Neural progenitor cell (in vitro differentiated cells): ENCODE measurements around the gene GMPPA. TPM values are rescaled to one million over a fixed set of nuclear protein-coding genes. Genes with fewer than 3 reads are reported as not detected.

Experiments used
- DNase-seq: peaks from one replicate; pipeline ENCODE4 v3.0.0-alpha.2; 2016; ENCODE audit warnings: low spot score
- H2AFZ ChIP-seq: fragments of 200-600 bp; sonication (generic); replicated peaks from 2 replicates; pipeline ENCODE4 v1.6.1; 2016; ENCODE audit warnings: antibody characterized with exemption
- H3F3A ChIP-seq: fragments of 200-600 bp; sonication (generic); 2 replicates; pipeline ENCODE4 v1.6.1; 2016; ENCODE audit warnings: antibody characterized with exemption, low read depth
- H3K27ac ChIP-seq: fragments of 200-600 bp; sonication (generic); 2 replicates; pipeline ENCODE4 v1.5.1; 2016; ENCODE audit warnings: mild to moderate bottlenecking
- H3K27me3 ChIP-seq: fragments of 200-600 bp; sonication (generic); 2 replicates; pipeline ENCODE4 v1.6.1; 2016; ENCODE audit warnings: mild to moderate bottlenecking, moderate library complexity
- H3K36me3 ChIP-seq: fragments of 200-600 bp; sonication (generic); 2 replicates; pipeline ENCODE4 v1.5.1; 2016
- H3K4me1 ChIP-seq: fragments of 200-600 bp; sonication (generic); 2 replicates; pipeline ENCODE4 v1.6.1; 2016; ENCODE audit warnings: mixed run types
- H3K4me2 ChIP-seq: fragments of 200-600 bp; sonication (generic); 2 replicates; pipeline ENCODE4 v1.6.1; 2016
- H3K4me3 ChIP-seq: fragments of 200-600 bp; sonication (generic); 2 replicates; pipeline ENCODE4 v1.5.1; 2016
- H3K79me2 ChIP-seq: fragments of 200-600 bp; sonication (generic); 2 replicates; pipeline ENCODE4 v1.6.1; 2016; ENCODE audit warnings: low read depth
- H3K9ac ChIP-seq: fragments of 200-600 bp; sonication (generic); 2 replicates; pipeline ENCODE4 v1.6.1; 2016
- H3K9me3 ChIP-seq: fragments of 200-600 bp; sonication (generic); 2 replicates; pipeline ENCODE4 v1.5.1; 2016; ENCODE audit warnings: low read depth
- H4K20me1 ChIP-seq: fragments of 200-600 bp; sonication (generic); 2 replicates; pipeline ENCODE4 v1.6.1; 2016; ENCODE audit warnings: low read depth
- H3K27ac Mint-ChIP-seq: 3 replicates; pipeline ENCODE4 v1.8.0; 2021; ENCODE audit warnings: mixed read lengths
- H3K27me3 Mint-ChIP-seq: 2 replicates; pipeline ENCODE4 v1.8.0; 2022; ENCODE audit warnings: low read depth, mild to moderate bottlenecking, inconsistent platforms, moderate library complexity, mixed read lengths; ENCODE audit not compliant: insufficient read depth
- H3K36me3 Mint-ChIP-seq: 3 replicates; pipeline ENCODE4 v1.8.0; 2021; ENCODE audit warnings: mixed read lengths
- H3K4me1 Mint-ChIP-seq: 3 replicates; pipeline ENCODE4 v1.8.0; 2021; ENCODE audit warnings: mixed read lengths
- H3K4me3 Mint-ChIP-seq: 3 replicates; pipeline ENCODE4 v1.8.0; 2021; ENCODE audit warnings: mild to moderate bottlenecking, moderate library complexity, mixed read lengths
- H3K9me3 Mint-ChIP-seq: 3 replicates; pipeline ENCODE4 v1.8.0; 2020; ENCODE audit warnings: mixed read lengths
- EZH2 ChIP-seq: fragments of 200-600 bp; sonication (generic); IDR thresholded peaks from 2 replicates; pipeline ENCODE4 v1.6.1; 2017; ENCODE audit warnings: antibody characterized with exemption, mild to moderate bottlenecking, moderate library complexity
- EZH2phosphoT487 ChIP-seq: fragments of 200-600 bp; sonication (generic); IDR thresholded peaks from 2 replicates; pipeline ENCODE4 v1.6.1; 2017; ENCODE audit warnings: antibody characterized with exemption
- total RNA-seq: library from RNA; depleted of rRNA; stranded (reverse); fragments of >200 nt; gene quantifications from 2 replicates; pipeline ENCODE4 v1.2.3, GENCODE V29; 2015; ENCODE audit warnings: low replicate concordance
- TF ChIP-seq, protein P1 (sequence below): fragments of 200-600 bp; sonication (generic); IDR thresholded peaks from 2 replicates; pipeline ENCODE4 v1.5.1; 2017; ENCODE audit warnings: antibody characterized with exemption, mild to moderate bottlenecking

The GMPPA gene
- total RNA-seq, 1 donor from 2014 or later = 49.3 TPM

DNA sequence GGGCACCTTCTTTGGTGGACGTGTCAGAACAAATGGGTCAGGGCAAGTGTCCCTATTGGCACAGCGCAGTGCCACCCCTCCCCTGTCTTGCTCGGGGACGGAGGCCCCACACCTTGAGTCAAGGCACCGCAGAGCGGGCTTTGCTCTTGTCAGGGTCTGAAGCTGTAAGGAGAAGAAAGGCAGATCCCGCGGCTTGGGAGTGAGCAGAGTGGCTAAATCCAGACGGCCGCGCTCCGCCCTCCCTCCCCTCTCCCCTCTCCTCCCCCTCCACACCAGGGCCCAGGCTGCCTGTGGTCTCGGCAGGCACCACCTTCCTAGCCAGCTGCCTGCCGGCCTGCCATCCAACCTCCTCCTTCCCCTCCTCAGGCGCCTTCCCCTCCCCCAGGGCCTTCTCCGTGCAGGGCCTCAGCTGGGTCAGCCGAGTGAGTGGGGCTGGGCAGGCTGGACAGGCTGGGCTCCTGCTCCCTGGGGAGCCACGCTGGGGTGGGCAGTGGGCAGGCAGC lies 38.2 kb upstream of the GMPPA start:
- Histone ChIP-seq H3F3A (peaks cover 17% of the 10 kb centered on the region), H3K27me3 (no peaks in the 10 kb centered on the region), H3K4me2 (peak overlapping the region; percentile 74), H3K27ac (no peak overlapping the region), H3K79me2 (no peaks in the 10 kb centered on the region), H4K20me1 (no peaks in the 10 kb centered on the region), H3K4me3 (peak overlapping the region; percentile 15), H3K9me3 (no peaks in the 10 kb centered on the region), H3K4me1 (peaks cover 29% of the 10 kb centered on the region), H2AFZ (no peak overlapping the region), H3K36me3 (no peaks in the 10 kb centered on the region), H3K9ac (no peak overlapping the region)
- H3K27me3 Mint-ChIP-seq = peaks cover 5% of the 10 kb centered on the region
- peaks cover 30% of the 10 kb centered on the region for H3K4me1 Mint-ChIP-seq
- TF ChIP-seq EZH2phosphoT487 = no peak
- TF ChIP-seq EZH2 = no peak
- TF ChIP-seq, protein P1, sequence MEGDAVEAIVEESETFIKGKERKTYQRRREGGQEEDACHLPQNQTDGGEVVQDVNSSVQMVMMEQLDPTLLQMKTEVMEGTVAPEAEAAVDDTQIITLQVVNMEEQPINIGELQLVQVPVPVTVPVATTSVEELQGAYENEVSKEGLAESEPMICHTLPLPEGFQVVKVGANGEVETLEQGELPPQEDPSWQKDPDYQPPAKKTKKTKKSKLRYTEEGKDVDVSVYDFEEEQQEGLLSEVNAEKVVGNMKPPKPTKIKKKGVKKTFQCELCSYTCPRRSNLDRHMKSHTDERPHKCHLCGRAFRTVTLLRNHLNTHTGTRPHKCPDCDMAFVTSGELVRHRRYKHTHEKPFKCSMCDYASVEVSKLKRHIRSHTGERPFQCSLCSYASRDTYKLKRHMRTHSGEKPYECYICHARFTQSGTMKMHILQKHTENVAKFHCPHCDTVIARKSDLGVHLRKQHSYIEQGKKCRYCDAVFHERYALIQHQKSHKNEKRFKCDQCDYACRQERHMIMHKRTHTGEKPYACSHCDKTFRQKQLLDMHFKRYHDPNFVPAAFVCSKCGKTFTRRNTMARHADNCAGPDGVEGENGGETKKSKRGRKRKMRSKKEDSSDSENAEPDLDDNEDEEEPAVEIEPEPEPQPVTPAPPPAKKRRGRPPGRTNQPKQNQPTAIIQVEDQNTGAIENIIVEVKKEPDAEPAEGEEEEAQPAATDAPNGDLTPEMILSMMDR = no peak
- peak; percentile 92 for DNase-seq
- no peaks in the 10 kb centered on the region for H3K9me3 Mint-ChIP-seq
- H3K27ac Mint-ChIP-seq = peak overlapping the region; percentile 74
- peaks cover 2% of the 10 kb centered on the region for H3K36me3 Mint-ChIP-seq
- H3K4me3 Mint-ChIP-seq = peak overlapping the region; percentile 63

GRCh38 chr2:219461047-219461514 lies 37.6 kb upstream of the GMPPA start:
- H3K36me3 ChIP-seq = no peaks in the 10 kb centered on the region
- Mint-ChIP-seq H3K9me3 (no peaks in the 10 kb centered on the region), H3K4me1 (peaks cover 28% of the 10 kb centered on the region), H3K4me3 (no peak overlapping the region), H3K36me3 (peaks cover 2% of the 10 kb centered on the region), H3K27ac (peak overlapping the region; percentile 57), H3K27me3 (peaks cover 5% of the 10 kb centered on the region)
- H3K79me2 ChIP-seq = no peaks in the 10 kb centered on the region
- H3K4me1 ChIP-seq = peaks cover 29% of the 10 kb centered on the region
- peak; percentile 33 for DNase-seq
- no peak for TF ChIP-seq EZH2
- TF ChIP-seq, protein P1 = no peak
- no peak for TF ChIP-seq EZH2phosphoT487
- H3K27me3 ChIP-seq = no peaks in the 10 kb centered on the region
- no peaks in the 10 kb centered on the region for H3K9me3 ChIP-seq
- no peak overlapping the region for H3K27ac ChIP-seq
- no peak overlapping the region for H3K9ac ChIP-seq
- H3F3A ChIP-seq = peaks cover 17% of the 10 kb centered on the region
- H3K4me2 ChIP-seq = peak overlapping the region; percentile 74
- H4K20me1 ChIP-seq = no peaks in the 10 kb centered on the region
- H2AFZ ChIP-seq = no peak overlapping the region
- peak overlapping the region; percentile 15 for H3K4me3 ChIP-seq

DNA sequence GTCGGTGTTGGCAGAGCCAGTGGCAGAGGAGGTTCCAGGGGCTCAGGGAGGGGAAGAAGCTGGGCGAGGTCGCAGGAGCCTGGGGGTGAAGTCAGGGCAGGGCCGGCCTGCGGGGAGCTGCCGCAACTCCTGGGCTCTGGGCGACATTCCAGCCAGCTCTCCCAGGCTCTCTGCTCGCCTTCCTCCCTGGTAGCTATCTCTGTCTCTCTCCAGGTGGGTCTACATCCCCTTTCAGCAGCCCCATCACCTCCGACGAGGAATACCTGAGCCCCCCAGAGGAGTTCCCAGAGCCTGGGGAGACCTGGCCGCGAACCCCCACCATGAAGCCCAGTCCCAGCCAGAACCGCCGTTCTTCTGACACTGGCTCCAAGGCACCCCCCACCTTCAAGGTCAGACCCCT lies 37.0 kb upstream of the GMPPA start:
- peaks cover 28% of the 10 kb centered on the region for H3K4me1 Mint-ChIP-seq
- no peaks in the 10 kb centered on the region for H3K9me3 ChIP-seq
- no peaks in the 10 kb centered on the region for H3K79me2 ChIP-seq
- H3K27me3 Mint-ChIP-seq = peaks cover 7% of the 10 kb centered on the region
- no peak overlapping the region for H3K9ac ChIP-seq
- no peak for DNase-seq
- H3K4me3 ChIP-seq = no peak overlapping the region
- H2AFZ ChIP-seq = no peak overlapping the region
- no peaks in the 10 kb centered on the region for H3K27me3 ChIP-seq
- no peaks in the 10 kb centered on the region for H3K36me3 ChIP-seq
- H3K36me3 Mint-ChIP-seq = peaks cover 2% of the 10 kb centered on the region
- H4K20me1 ChIP-seq = no peaks in the 10 kb centered on the region
- no peak overlapping the region for H3K27ac ChIP-seq
- H3K4me2 ChIP-seq = peak overlapping the region; percentile 74
- H3F3A ChIP-seq = peaks cover 17% of the 10 kb centered on the region
- no peaks in the 10 kb centered on the region for H3K9me3 Mint-ChIP-seq
- TF ChIP-seq, protein P1 = no peak
- TF ChIP-seq EZH2phosphoT487 (no peak), EZH2 (no peak)
- H3K27ac Mint-ChIP-seq = no peak overlapping the region
- H3K4me1 ChIP-seq = peaks cover 29% of the 10 kb centered on the region
- H3K4me3 Mint-ChIP-seq = no peak overlapping the region
